Upper lobe of right lung (tissue), 1 donor: ENCODE data around the gene RMI2. TPM values are rescaled to one million over a fixed set of nuclear protein-coding genes. Genes with fewer than 3 reads are reported as not detected.

ENCODE experiments used
- ATAC-seq: fragments of 200-7000 bp; cut with Tn5 transposase; one replicate; pipeline ENCODE4 v1.9.1; 2020; ENCODE audit warnings: mild to moderate bottlenecking, moderate library complexity
- DNase-seq: peaks from one replicate; pipeline ENCODE4 v3.0.0-alpha.2; 2020
- H3K27ac ChIP-seq: fragments of 200-600 bp; one replicate; pipeline ENCODE4 v1.8.0; 2022
- H3K27me3 ChIP-seq: fragments of 200-600 bp; one replicate; pipeline ENCODE4 v1.8.0; 2022; ENCODE audit warnings: mild to moderate bottlenecking
- H3K36me3 ChIP-seq: fragments of 200-600 bp; one replicate; pipeline ENCODE4 v1.8.0; 2022
- H3K4me1 ChIP-seq: fragments of 200-600 bp; one replicate; pipeline ENCODE4 v1.8.0; 2022
- H3K4me3 ChIP-seq: fragments of 200-600 bp; one replicate; pipeline ENCODE4 v1.8.0; 2022; ENCODE audit warnings: mild to moderate bottlenecking
- H3K9me3 ChIP-seq: fragments of 200-600 bp; one replicate; pipeline ENCODE4 v1.8.0; 2022
- CTCF ChIP-seq: fragments of 200-600 bp; IDR thresholded peaks from one replicate; pipeline ENCODE4 v1.8.0; 2022; ENCODE audit warnings: antibody characterized with exemption
- intact Hi-C: fragments of 100-400 bp; cut with DNase I; formaldehyde crosslinking; loops from one replicate; pipeline ENCODE4 v1.11.0; 2022
- total RNA-seq: library from RNA; stranded (reverse); fragmentation: NEBNext Ultra II Directional; extraction: Animal tissue kit (Norgen Biotek cat#: 25700); gene quantifications from one replicate; pipeline ENCODE4 v1.2.1, GENCODE V29; 2021
- donor health status: DM: no; HTN: yes; CAD: no; lungs with severe emphysema.

Gene RMI2
- total RNA-seq, 1 donor from 2014 or later: 1.2 TPM

- TF ChIP-seq CTCF: no peak
- no peak overlapping the region for H3K4me3 ChIP-seq
- H3K27me3 ChIP-seq: no peaks in the 10 kb centered on the region
- no peaks in the 10 kb centered on the region for H3K9me3 ChIP-seq
- DNase-seq: no peak
- ATAC-seq: no peak
- peaks cover 24% of the 10 kb centered on the region for H3K4me1 ChIP-seq
- no peaks in the 10 kb centered on the region for H3K36me3 ChIP-seq
- H3K27ac ChIP-seq: no peak overlapping the region
- intact Hi-C loops: no loop called here
Observed at GRCh38 chr16:11329071-11329491, 16.2 kb upstream of the RMI2 start.

DNA sequence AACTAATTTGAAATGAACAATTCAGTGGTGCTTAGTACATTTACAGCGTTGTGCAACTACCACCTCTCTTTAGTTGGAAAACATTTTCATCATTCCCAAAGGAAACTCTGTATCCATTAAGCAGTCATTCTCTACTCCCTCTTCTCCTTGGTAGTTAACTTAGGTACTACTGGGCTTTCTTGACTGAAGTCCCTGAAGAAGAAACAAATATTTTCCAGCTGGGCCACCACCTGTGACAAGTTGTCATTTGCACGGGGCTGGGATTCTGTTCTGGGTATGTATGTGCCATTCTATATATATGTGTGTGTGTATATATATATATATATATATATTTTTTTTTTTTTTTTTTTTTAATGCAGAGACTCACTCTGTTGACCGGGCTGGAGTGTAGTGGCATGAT is 15.4 kb upstream of the RMI2 start:
- H3K4me3 ChIP-seq: no peak overlapping the region

GRCh38 chr16:11330526-11331237 is 14.6 kb upstream of the RMI2 start:
- TF ChIP-seq CTCF: no peak
- ATAC-seq (no peak), DNase-seq (no peak)
- H3K36me3 ChIP-seq: no peaks in the 10 kb centered on the region
- no peaks in the 10 kb centered on the region for H3K9me3 ChIP-seq
- no peaks in the 10 kb centered on the region for H3K27me3 ChIP-seq
- H3K27ac ChIP-seq: no peak overlapping the region
- intact Hi-C loops: no loop called here
- peaks cover 24% of the 10 kb centered on the region for H3K4me1 ChIP-seq
- H3K4me3 ChIP-seq: no peak overlapping the region

More for the DNA sequence above, 15.4 kb upstream of the RMI2 start:
- intact Hi-C loops: no loop called here
- DNase-seq: no peak
- H3K9me3 ChIP-seq: no peaks in the 10 kb centered on the region
- no peak for ATAC-seq
- no peaks in the 10 kb centered on the region for H3K36me3 ChIP-seq
- TF ChIP-seq CTCF: no peak
- H3K4me1 ChIP-seq: peaks cover 24% of the 10 kb centered on the region
- no peak overlapping the region for H3K27ac ChIP-seq
- no peaks in the 10 kb centered on the region for H3K27me3 ChIP-seq

DNA sequence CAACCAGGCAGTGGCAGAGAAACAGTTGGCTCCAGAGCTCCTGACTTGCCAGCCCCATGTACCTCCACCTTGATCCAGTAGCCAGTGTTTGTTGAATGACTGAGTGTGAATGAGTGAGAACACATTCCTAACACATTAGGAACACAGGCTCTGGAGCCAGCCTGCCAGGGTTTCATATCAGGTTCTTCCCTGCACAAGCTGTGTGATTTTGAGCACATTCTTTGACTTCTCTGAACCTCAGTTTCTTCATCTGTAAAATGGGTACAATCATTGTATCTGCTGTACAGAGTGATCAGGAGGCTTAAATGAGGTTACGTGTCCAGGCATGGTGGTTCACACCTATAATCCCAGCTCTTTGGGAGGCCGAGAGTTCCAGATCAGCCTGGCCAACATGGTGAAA is 13.3 kb upstream of the RMI2 start:
- no peak for ATAC-seq
- no peak for TF ChIP-seq CTCF
- Histone ChIP-seq H3K9me3 (no peaks in the 10 kb centered on the region), H3K4me3 (no peak overlapping the region), H3K27me3 (no peaks in the 10 kb centered on the region), H3K4me1 (peaks cover 24% of the 10 kb centered on the region), H3K36me3 (no peaks in the 10 kb centered on the region), H3K27ac (no peak overlapping the region)
- intact Hi-C loops: no loop called here
- no peak for DNase-seq

DNA sequence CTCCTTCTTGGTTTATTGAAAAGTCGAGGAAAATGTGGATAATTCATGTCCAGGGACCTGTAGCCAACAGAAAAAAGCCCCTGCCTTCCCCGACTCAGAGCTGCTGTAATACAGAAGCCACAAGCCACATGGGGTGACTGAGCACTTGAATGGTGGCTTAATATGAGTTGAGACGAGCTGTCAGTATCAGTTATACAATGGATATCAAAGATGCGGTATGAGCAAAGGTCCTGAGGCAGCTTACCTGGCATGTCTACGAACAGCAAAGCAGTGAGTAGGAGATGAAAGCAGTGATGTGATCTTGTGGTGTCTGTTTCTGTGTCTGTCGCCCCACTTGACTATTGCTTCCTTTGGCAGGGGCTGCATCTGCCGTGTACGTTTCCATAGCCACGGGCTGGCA is 12.2 kb upstream of the RMI2 start:
- H3K4me1 ChIP-seq: peaks cover 15% of the 10 kb centered on the region
- no peak overlapping the region for H3K27ac ChIP-seq
- ATAC-seq (no peak), DNase-seq (no peak)
- no peak for TF ChIP-seq CTCF
- no peaks in the 10 kb centered on the region for H3K9me3 ChIP-seq
- H3K4me3 ChIP-seq: no peak overlapping the region
- H3K27me3 ChIP-seq: no peaks in the 10 kb centered on the region
- intact Hi-C loops: no loop called here
- H3K36me3 ChIP-seq: no peaks in the 10 kb centered on the region

- no peak for ATAC-seq
- Histone ChIP-seq H3K9me3 (no peaks in the 10 kb centered on the region), H3K4me1 (peaks cover 9% of the 10 kb centered on the region), H3K27ac (no peak overlapping the region), H3K4me3 (no peak overlapping the region), H3K27me3 (no peaks in the 10 kb centered on the region), H3K36me3 (no peaks in the 10 kb centered on the region)
- DNase-seq: no peak
- intact Hi-C loops: no loop called here
- no peak for TF ChIP-seq CTCF
Observed at GRCh38 chr16:11333702-11334101, 11.6 kb upstream of the RMI2 start.
